Renal pelvis (tissue), 12 donors: ENCODE results near the gene TM4SF1. TPM values are rescaled to one million over a fixed set of nuclear protein-coding genes. Genes with fewer than 3 reads are reported as not detected.

ENCODE experiments used
- DNase-seq: peaks from one replicate; pipeline ENCODE4 v3.0.0-alpha.2; 2013
- long read RNA-seq, 16 experiments: transcript quantifications; one replicate each; lab custom pipeline, GENCODE V29; 2026
- polyA plus RNA-seq, 3 donors: library from polyadenylated mRNA; unstranded; fragments of 120-200 nt; gene quantifications; one replicate each; pipeline ENCODE4 v1.2.1, GENCODE V29; 2013; ENCODE audit not compliant: insufficient read length in 3 of 3

The TM4SF1 gene, protein sequence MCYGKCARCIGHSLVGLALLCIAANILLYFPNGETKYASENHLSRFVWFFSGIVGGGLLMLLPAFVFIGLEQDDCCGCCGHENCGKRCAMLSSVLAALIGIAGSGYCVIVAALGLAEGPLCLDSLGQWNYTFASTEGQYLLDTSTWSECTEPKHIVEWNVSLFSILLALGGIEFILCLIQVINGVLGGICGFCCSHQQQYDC
- polyA plus RNA-seq = 10 to 100 TPM; 56.7 to 66.7 (median 60.9) TPM
- long read RNA-seq, donor 1, transcript TM4SF1-201 (5 exons, 1,771 nt) = major isoform, 52 of 76 reads
- long read RNA-seq, donor 1, partial matches to known transcripts = 24 of 76 reads
- long read RNA-seq, donor 1, other reads (novel, unspliced or antisense) = 0 of 76 reads
- long read RNA-seq, donor 2, transcript TM4SF1-201 (5 exons, 1,771 nt) = major isoform, 55 of 55 reads
- long read RNA-seq, donor 2, partial matches to known transcripts = 0 of 55 reads
- long read RNA-seq, donor 2, other reads (novel, unspliced or antisense) = 0 of 55 reads
- long read RNA-seq, donor 3, transcript TM4SF1-201 (5 exons, 1,771 nt) = major isoform, 52 of 52 reads
- long read RNA-seq, donor 3, partial matches to known transcripts = 0 of 52 reads
- long read RNA-seq, donor 3, other reads (novel, unspliced or antisense) = 0 of 52 reads
- long read RNA-seq, donor 4, transcript TM4SF1-201 (5 exons, 1,771 nt) = major isoform, 55 of 55 reads
- long read RNA-seq, donor 4, partial matches to known transcripts = 0 of 55 reads
- long read RNA-seq, donor 4, other reads (novel, unspliced or antisense) = 0 of 55 reads
- long read RNA-seq, donor 5, transcript TM4SF1-201 (5 exons, 1,771 nt) = major isoform, 22 of 22 reads
- long read RNA-seq, donor 5, partial matches to known transcripts = 0 of 22 reads
- long read RNA-seq, donor 5, other reads (novel, unspliced or antisense) = 0 of 22 reads
- long read RNA-seq, donor 6, transcript TM4SF1-201 (5 exons, 1,771 nt) = major isoform, 32 of 37 reads
- long read RNA-seq, donor 6, partial matches to known transcripts = 5 of 37 reads
- long read RNA-seq, donor 6, other reads (novel, unspliced or antisense) = 0 of 37 reads
- long read RNA-seq, donor 7, transcript TM4SF1-201 (5 exons, 1,771 nt) = major isoform, 57 of 57 reads
- long read RNA-seq, donor 7, partial matches to known transcripts = 0 of 57 reads
- long read RNA-seq, donor 7, other reads (novel, unspliced or antisense) = 0 of 57 reads
- long read RNA-seq, donor 8, transcript TM4SF1-201 (5 exons, 1,771 nt) = major isoform, 27 of 28 reads
- long read RNA-seq, donor 8, partial matches to known transcripts = 0 of 28 reads
- long read RNA-seq, donor 8, other reads (novel, unspliced or antisense) = 0 of 28 reads
- long read RNA-seq, donor 9, transcript TM4SF1-201 (5 exons, 1,771 nt) = major isoform, 47 of 48 reads
- long read RNA-seq, donor 9, partial matches to known transcripts = 0 of 48 reads
- long read RNA-seq, donor 9, other reads (novel, unspliced or antisense) = 0 of 48 reads
- long read RNA-seq, donor 10, transcript TM4SF1-201 (5 exons, 1,771 nt) = major isoform, 37 of 37 reads
- long read RNA-seq, donor 10, partial matches to known transcripts = 0 of 37 reads
- long read RNA-seq, donor 10, other reads (novel, unspliced or antisense) = 0 of 37 reads
- long read RNA-seq, donor 11, transcript TM4SF1-201 (5 exons, 1,771 nt) = major isoform, 18 of 24 reads
- long read RNA-seq, donor 11, partial matches to known transcripts = 5 of 24 reads
- long read RNA-seq, donor 11, other reads (novel, unspliced or antisense) = 0 of 24 reads
- long read RNA-seq, donor 12, transcript TM4SF1-201 (5 exons, 1,771 nt) = major isoform, 54 of 60 reads
- long read RNA-seq, donor 12, partial matches to known transcripts = 5 of 60 reads
- long read RNA-seq, donor 12, other reads (novel, unspliced or antisense) = 0 of 60 reads
- long read RNA-seq, donor 13, transcript TM4SF1-201 (5 exons, 1,771 nt) = major isoform, 19 of 20 reads
- long read RNA-seq, donor 13, partial matches to known transcripts = 0 of 20 reads
- long read RNA-seq, donor 13, other reads (novel, unspliced or antisense) = 0 of 20 reads
- long read RNA-seq, donor 14 = 0 reads
- long read RNA-seq, donor 15, transcript TM4SF1-201 (5 exons, 1,771 nt) = major isoform, 58 of 66 reads
- long read RNA-seq, donor 15, partial matches to known transcripts = 6 of 66 reads
- long read RNA-seq, donor 15, other reads (novel, unspliced or antisense) = 0 of 66 reads
- long read RNA-seq, donor 16, transcript TM4SF1-201 (5 exons, 1,771 nt) = major isoform, 57 of 82 reads
- long read RNA-seq, donor 16, partial matches to known transcripts = 18 of 82 reads
- long read RNA-seq, donor 16, other reads (novel, unspliced or antisense) = 5 of 82 reads

- DNase-seq = peak; percentile 42
These were observed at the start of gene TM4SF1 for GRCh38 chr3:149377408-149378364. TSS of gene TM4SF1 (minus strand) at chr3:149377649. CDS start at chr3:149377547, 102 bp downstream.

GRCh38 chr3:149426325-149426724, 48.9 kb upstream of the TM4SF1 start:
- no peak for DNase-seq

- DNase-seq = no peak
These were observed 47.5 kb upstream of the TM4SF1 start for GRCh38 chr3:149424918-149425317.

- DNase-seq = no peak
These were observed 44.3 kb upstream of the TM4SF1 start for GRCh38 chr3:149421764-149422163.

- no peak for DNase-seq
These were observed 42.4 kb upstream of the TM4SF1 start for GRCh38 chr3:149419816-149420215.

- DNase-seq = no peak
These were observed 40.3 kb upstream of the TM4SF1 start for GRCh38 chr3:149417727-149418126.

DNA sequence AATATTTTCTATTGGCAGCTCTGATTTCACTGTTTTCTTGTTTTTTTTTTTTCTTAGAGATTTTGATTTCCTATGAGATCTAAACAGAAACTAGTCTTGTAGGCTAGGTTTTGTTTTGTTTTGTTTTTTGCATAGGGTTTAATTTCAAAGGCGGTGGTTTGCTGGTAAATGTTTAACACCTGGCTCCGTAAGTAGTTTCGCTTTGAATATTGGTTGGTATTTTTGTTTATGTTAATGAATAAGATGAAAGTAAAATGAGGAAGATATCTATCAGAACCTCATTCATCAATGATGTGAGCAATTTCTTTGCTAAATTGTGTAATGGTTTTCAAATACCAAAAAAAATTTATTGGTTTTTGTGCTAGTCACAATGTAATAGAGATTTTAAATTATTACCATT, 39.7 kb upstream of the TM4SF1 start:
- no peak for DNase-seq

DNA sequence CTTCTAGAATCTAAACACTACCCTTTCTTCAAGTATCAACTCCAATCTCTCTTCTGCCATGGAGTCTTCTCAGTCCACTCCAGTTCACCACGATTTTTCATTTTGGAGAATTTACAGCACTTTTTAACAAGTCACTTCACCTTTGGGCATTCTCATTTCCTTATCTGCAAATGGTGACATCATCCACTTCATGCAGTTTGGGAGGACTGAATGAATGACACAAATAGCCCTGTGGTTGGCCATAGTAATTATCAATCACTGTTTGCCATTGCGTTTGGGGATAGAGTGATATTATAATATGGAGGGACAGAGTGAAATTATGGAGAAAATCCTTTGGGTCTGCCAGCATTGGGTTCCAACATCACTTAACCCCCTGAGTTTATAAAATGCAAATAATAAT, 38.0 kb upstream of the TM4SF1 start:
- no peak for DNase-seq

DNA sequence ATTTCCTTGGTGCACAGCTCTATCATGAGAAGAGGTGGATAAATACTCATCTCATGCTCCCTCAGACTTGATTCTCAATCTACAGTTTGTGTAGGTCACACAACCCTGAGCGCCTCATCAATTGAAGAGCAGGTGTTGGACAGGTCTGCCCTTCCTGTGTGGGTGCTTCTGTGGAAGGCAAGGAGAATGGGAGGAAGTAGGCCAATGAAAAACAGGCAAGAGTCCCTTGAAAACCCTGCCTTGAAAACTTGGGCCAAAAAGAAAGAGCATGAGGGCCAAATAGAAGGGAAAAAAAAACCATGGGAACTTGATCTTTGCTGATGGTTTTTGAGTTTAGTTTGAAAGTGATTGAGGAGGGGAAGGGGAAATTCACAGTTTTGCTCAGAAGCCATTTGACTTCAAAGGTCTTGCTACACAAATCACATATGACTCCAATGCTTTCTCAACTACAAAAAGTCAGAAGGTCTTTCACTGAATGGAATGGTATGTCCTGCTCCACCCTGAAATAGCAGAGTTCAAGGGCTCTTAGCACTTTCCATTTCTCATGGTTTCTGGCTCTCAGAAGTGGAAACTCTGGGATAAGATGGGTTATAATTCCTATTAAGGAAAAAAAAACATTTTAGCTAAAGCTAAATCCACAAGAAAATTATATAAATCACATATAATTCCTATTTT, 37.2 kb upstream of the TM4SF1 start:
- DNase-seq = peak; percentile 27

DNA sequence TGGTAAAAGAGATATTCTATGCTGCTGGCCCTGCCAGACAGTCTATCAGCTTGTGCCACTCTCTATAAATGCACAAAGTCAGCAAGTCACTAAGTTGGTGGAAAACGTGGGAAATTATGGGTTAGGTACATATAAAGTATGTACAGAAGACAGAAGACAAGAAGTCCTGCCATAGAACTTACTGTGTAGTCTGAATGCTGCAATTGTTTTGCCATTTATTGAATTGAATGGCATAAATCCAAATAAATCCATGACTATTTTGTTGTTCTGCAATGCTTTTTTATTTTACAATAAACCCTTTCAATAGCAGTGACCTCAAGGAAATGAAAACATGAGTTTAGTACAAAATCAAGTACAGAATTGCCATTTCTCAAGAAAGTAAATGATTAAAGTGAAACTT, 34.1 kb upstream of the TM4SF1 start:
- no peak for DNase-seq

GRCh38 chr3:149409351-149409750, 31.9 kb upstream of the TM4SF1 start:
- DNase-seq = no peak

DNA sequence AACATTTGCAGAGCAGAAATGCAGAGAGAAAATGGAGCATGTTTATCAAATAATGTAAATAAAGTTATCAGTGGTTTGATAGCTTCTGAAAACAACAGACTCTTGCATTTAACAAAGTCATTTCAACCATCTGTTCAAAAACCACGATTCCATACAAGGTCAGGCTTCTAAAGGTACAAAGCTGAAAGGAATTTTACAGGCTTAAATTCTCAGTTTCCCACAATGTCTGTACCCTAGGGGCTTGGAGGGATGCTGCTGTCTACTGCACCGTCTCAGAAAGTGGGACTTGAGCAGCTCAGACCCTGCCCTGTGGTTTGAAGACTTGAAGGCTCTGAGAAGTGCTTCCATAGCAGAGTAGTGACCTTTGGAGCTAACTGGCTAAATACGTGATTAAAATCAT, 30.4 kb upstream of the TM4SF1 start:
- DNase-seq = no peak

DNA sequence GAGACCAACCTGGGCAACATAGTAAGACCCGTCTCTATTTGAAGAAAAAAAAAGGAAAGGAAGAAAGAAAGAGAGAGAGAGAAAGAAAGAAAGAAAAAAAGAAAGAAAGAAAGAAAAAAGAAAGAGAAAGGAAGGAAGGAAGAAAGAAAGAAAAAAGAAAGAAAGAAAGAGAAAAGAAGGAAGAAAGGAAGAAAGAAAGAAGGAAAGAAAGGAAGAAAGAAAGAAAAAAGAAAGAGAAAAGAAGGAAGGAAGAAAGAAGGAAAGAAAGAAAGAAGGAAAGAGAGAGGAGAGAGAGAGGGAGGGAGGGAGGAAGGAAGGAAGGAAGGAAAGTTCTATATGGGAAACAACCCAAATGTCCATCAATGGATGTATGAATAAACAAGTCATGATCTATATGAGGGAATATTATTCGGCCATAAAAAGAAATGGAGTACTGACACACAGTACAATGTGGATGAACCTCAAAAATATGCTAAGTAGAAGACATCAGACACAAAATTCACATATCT, 28.8 kb upstream of the TM4SF1 start:
- DNase-seq = no peak

DNA sequence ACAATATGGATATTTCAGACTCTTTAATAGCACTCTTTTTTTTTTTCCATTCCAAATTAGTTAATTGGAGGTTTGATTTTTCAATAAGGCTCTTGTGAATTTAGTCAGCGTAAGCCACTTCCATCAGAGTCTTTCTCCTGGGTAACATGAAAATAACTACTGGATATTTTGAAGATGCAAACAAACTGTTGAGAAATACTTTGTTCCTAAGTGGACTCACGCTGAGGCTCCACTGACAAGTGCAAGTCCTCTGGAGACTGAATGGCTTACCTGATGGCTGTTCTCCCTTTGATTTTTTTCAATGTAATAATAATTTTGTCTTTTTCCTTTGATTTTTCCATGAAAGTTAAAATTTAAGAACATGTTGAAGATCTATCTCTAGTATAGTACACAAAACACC, 26.0 kb upstream of the TM4SF1 start:
- DNase-seq = no peak

DNA sequence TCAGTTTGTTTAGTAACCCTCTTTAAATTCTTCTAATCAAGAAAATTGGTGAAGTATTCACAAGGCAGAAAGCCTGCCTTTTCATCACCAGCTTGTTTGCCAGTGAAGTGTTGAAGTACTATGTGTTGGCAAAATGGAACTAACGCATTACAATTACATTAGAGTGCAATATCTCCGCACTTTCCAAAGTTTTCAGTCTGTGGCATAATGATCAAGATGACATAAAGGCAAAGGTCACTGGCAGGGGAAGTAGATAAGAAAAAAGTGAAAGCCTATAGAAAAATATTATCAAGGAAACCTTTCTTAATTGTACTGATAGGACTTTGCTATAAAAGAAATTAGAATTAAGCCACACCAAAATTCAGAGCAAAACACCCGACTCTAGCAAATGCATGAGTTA, 25.0 kb upstream of the TM4SF1 start:
- DNase-seq = no peak

- no peak for DNase-seq
These were observed 24.5 kb upstream of the TM4SF1 start for GRCh38 chr3:149401926-149402310.

- no peak for DNase-seq
These were observed 23.9 kb upstream of the TM4SF1 start for GRCh38 chr3:149401212-149401925.
